Chondrocyte (in vitro differentiated cells): ENCODE data around the gene TEAD1. TPM values are rescaled to one million over a fixed set of nuclear protein-coding genes. Genes with fewer than 3 reads are reported as not detected.

Experiments used
- DNase-seq: peaks from one replicate; pipeline ENCODE4 v3.0.0; 2021; ENCODE audit warnings: mixed read lengths, low spot score
- H3K27ac Mint-ChIP-seq: one replicate; pipeline ENCODE4 v1.8.0; 2021; ENCODE audit warnings: mild to moderate bottlenecking, moderate library complexity, mixed read lengths; ENCODE audit not compliant: unreplicated experiment
- H3K27me3 Mint-ChIP-seq: 2 replicates; pipeline ENCODE4 v1.8.0; 2021; ENCODE audit warnings: low read depth, mixed read lengths
- H3K36me3 Mint-ChIP-seq: 2 replicates; pipeline ENCODE4 v1.8.0; 2021; ENCODE audit warnings: low read depth, mixed read lengths
- H3K4me1 Mint-ChIP-seq: 2 replicates; pipeline ENCODE4 v1.8.0; 2021; ENCODE audit warnings: low read depth, mild to moderate bottlenecking, mixed read lengths
- H3K4me3 Mint-ChIP-seq: one replicate; pipeline ENCODE4 v1.8.0; 2021; ENCODE audit warnings: mild to moderate bottlenecking, moderate library complexity, mixed read lengths; ENCODE audit not compliant: unreplicated experiment
- H3K9me3 Mint-ChIP-seq: 2 replicates; pipeline ENCODE4 v1.8.0; 2021; ENCODE audit warnings: low read depth, mixed read lengths
- total RNA-seq: library from RNA; stranded (reverse); gene quantifications from 3 replicates; pipeline ENCODE4 v1.2.1, GENCODE V29; 2021
- TF ChIP-seq, protein P1 (sequence below): fragments of 200-600 bp; sonication (generic); IDR thresholded peaks from 2 replicates; pipeline ENCODE4 v1.5.0; 2021; ENCODE audit warnings: antibody characterized with exemption, mild to moderate bottlenecking, moderate library complexity

TEAD1 gene
- total RNA-seq, 1 donor from 2014 or later: 137 TPM

DNA sequence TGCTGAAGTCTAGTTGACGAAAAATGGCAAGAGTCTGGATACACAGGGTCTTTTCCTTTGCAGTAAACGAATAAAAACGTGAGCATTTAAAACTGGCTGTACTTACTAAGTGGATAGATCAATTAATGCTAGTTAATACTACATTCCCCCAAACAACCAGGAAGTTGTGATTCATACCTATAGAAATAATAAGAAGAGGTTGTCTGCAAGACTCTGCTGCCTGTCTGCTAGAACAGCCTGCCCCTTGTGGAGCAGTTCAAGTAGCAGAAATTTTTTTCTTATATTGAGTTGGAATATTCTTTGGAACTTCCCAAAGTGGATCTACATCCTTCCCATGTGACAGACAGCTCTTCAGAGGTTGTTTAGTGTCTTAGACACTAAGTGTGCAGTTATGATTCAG, 86.8 kb downstream of the TEAD1 start:
- H3K27me3 Mint-ChIP-seq: no peaks in the 10 kb centered on the region
- H3K9me3 Mint-ChIP-seq: no peaks in the 10 kb centered on the region
- H3K36me3 Mint-ChIP-seq: no peaks in the 10 kb centered on the region
- H3K27ac Mint-ChIP-seq: no peak overlapping the region
- no peak for DNase-seq
- no peak overlapping the region for H3K4me3 Mint-ChIP-seq
- TF ChIP-seq, protein P1, sequence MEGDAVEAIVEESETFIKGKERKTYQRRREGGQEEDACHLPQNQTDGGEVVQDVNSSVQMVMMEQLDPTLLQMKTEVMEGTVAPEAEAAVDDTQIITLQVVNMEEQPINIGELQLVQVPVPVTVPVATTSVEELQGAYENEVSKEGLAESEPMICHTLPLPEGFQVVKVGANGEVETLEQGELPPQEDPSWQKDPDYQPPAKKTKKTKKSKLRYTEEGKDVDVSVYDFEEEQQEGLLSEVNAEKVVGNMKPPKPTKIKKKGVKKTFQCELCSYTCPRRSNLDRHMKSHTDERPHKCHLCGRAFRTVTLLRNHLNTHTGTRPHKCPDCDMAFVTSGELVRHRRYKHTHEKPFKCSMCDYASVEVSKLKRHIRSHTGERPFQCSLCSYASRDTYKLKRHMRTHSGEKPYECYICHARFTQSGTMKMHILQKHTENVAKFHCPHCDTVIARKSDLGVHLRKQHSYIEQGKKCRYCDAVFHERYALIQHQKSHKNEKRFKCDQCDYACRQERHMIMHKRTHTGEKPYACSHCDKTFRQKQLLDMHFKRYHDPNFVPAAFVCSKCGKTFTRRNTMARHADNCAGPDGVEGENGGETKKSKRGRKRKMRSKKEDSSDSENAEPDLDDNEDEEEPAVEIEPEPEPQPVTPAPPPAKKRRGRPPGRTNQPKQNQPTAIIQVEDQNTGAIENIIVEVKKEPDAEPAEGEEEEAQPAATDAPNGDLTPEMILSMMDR: peak; percentile 68
- H3K4me1 Mint-ChIP-seq: peaks cover 45% of the 10 kb centered on the region

DNA sequence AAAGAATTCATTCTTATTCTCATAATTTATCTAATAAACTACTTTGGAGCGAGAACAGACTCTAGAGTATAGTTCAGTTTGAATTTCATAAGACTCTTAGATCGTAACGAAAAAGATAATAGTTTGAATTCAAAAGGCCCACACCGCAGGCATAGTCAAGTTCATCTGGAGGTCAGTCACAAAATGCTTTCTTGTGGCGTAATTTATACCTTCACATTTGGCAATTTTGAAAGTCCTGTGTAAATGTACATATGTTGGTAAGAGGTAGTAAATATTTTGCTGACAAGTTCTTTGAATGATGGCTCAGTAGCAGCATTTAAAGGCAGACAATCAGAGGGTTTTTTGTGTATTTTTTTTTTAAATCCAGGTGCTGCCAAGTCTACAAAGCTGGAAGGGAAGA, 88.1 kb downstream of the TEAD1 start:
- H3K9me3 Mint-ChIP-seq: no peaks in the 10 kb centered on the region
- H3K36me3 Mint-ChIP-seq: no peaks in the 10 kb centered on the region
- peaks cover 46% of the 10 kb centered on the region for H3K4me1 Mint-ChIP-seq
- no peak overlapping the region for H3K27ac Mint-ChIP-seq
- no peak overlapping the region for H3K4me3 Mint-ChIP-seq
- DNase-seq: no peak
- TF ChIP-seq, protein P1: no peak
- H3K27me3 Mint-ChIP-seq: no peaks in the 10 kb centered on the region

DNA sequence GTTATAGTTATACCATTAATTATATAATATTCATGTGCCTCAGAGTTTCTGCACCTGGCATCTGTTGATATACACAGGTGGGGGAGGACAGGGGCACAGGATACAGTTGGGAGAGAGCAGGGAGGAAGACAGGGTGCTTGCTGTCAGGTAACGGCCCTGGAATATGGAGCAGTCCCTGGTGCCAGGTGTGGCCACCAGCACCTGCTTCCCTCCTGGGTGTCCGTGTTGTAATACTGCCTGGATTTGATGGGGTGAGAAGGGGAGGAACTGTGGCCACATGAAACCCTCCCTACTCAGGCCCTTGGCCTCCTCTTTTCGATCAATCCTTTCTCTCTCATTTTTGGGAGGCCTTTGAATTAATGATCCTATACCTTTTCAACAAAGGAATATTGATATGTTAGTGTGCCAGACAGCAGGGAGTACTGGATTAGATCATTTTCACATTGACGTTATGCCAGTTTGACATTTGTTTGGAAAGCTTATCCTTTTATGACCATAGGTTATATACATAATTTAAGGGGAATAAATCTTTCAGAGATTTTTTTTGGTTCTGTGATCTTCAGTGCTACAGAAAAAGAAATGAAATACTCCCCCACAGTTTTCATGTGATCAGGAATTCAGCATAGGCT, 88.6 kb downstream of the TEAD1 start:
- Mint-ChIP-seq H3K4me3 (no peak overlapping the region), H3K27me3 (no peaks in the 10 kb centered on the region), H3K4me1 (peaks cover 48% of the 10 kb centered on the region), H3K27ac (no peak overlapping the region), H3K36me3 (peaks cover 1% of the 10 kb centered on the region), H3K9me3 (no peaks in the 10 kb centered on the region)
- TF ChIP-seq, protein P1: no peak
- no peak for DNase-seq

DNA sequence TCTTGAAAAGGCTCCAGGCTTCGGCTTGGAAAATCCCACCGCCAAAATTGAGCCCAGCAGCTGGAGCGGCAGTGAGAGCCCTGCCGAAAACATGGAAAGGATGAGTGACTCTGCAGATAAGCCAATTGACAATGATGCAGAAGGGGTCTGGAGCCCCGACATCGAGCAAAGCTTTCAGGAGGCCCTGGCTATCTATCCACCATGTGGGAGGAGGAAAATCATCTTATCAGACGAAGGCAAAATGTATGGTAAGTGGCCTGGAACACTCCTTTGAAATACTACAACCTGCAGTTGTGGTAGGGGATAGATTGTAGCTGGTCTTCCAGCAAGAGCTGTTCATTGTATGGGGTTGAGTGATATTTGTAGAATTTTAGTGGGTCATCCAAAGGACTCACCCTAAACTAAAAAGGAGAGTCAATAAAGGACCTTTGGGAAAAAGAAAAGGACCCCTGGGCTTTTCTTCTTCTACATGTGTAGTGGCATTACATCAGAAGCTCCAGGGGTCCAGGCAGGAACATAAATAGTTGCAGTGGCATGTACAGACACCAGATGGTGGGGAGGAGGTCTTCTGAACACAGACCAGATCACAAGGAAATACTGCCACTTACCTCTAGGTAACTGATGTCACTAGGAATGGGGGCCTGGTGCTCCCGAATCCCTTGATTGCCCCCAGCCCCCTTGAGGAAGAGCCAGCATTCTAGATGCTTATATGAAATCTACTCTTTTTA, 90.1 kb downstream of the TEAD1 start:
- Mint-ChIP-seq H3K4me1 (peaks cover 58% of the 10 kb centered on the region), H3K4me3 (no peak overlapping the region), H3K9me3 (no peaks in the 10 kb centered on the region), H3K27me3 (no peaks in the 10 kb centered on the region), H3K27ac (no peak overlapping the region), H3K36me3 (peaks cover 3% of the 10 kb centered on the region)
- TF ChIP-seq, protein P1: no peak
- DNase-seq: no peak

DNA sequence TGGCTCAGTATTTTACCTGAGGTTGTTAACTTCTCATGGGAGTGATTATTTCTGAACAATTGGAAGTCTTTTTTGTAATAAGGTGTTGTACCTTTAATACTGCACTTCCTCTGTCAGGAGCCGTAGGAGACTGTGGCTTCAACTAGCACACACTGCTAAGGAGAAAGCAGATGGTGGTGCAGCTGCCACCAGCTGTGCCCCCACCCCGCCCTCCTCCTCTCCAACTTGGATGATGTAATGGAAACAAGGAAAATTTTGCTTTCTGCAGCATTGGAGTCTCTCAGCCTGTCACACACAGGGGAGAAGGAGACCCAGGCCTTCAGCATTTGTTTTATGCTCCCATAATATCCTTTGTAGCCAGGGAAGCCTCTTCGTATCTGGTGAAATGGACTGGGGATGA, 91.2 kb downstream of the TEAD1 start:
- Mint-ChIP-seq H3K27me3 (no peaks in the 10 kb centered on the region), H3K4me3 (no peak overlapping the region), H3K36me3 (peaks cover 3% of the 10 kb centered on the region), H3K9me3 (no peaks in the 10 kb centered on the region), H3K27ac (peak overlapping the region; percentile 43), H3K4me1 (peaks cover 58% of the 10 kb centered on the region)
- TF ChIP-seq, protein P1: no peak
- no peak for DNase-seq
